Lower leg skin (tissue), 4 donors: ENCODE measurements around the gene TTYH2. TPM values are rescaled to one million over a fixed set of nuclear protein-coding genes. Genes with fewer than 3 reads are reported as not detected.
A peak's percentile ranks its signal among the peaks of the same experiment; 100 is the strongest.

Source experiments
- DNase-seq, 2 donors: peaks; one replicate each; pipeline ENCODE4 v3.0.0-alpha.2; 2019; ENCODE audit warnings: low spot score in 2 of 2
- H3K4me3 ChIP-seq: fragments of 200-600 bp; sonication (generic); 2 replicates; pipeline ENCODE4 v1.5.1; 2017; ENCODE audit warnings: mild to moderate bottlenecking, low read depth; ENCODE audit not compliant: poor library complexity, severe bottlenecking
- POLR2A ChIP-seq, 2 donors: fragments of 450-650 bp; IDR thresholded peaks; one replicate each; pipeline ENCODE4 v1.6.1; 2016 to 2017; ENCODE audit warnings: antibody characterized with exemption in 2 of 2, mild to moderate bottlenecking in 1 of 2, moderate library complexity in 1 of 2
- WGBS, 2 donors: methylation state at CpG; one replicate each; pipeline ENCODE4 v1.1.5; 2018; 5-methylcytosine and 5-hydroxymethylcytosine counted together
- intact Hi-C: fragments of 100-400 bp; cut with DNase I; formaldehyde crosslinking; loops from one replicate; pipeline ENCODE4 v1.15.0; 2023; ENCODE audit warnings: low total_unique reads
- total RNA-seq, 4 donors: library from RNA; depleted of rRNA; stranded (reverse); fragments of >200 nt; gene quantifications; one replicate each; pipeline ENCODE4 v1.1.0, GENCODE V29; 2016
- TF ChIP-seq, protein P1 (sequence below), 3 donors: fragments of 450-650 bp; IDR thresholded peaks; one replicate each; pipeline ENCODE4 v1.5.1; 2016; ENCODE audit warnings: antibody characterized with exemption in 3 of 3, mild to moderate bottlenecking in 3 of 3, moderate library complexity in 2 of 3

Gene TTYH2
- total RNA-seq, 4 donors from 2014 or later, result 4.3 to 12.7 (median 8.6) TPM

DNA sequence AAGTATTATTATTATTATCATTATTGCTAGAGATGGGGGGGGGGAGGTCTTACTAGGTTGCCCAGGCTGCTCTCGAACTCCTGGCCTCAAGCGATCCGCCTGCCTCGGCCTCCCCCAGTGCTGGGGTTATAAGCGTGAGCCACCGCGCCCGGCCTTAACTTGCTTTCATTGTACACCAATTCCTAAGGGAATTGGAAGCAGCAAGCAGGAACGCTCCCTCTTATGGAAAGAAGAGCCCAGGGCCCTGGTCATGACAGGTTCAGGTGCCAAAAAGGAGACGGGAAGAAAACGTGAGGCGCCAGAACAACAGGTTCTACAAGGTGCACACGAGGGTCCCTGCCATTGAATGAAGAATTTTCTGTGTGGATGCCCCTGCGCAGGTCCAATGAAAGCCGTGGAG lies 10.4 kb upstream of the TTYH2 start:
- no peak for DNase-seq
- 19 to 20% methylated on average over 15 of the region's 15 CpGs for WGBS, 2 donors
- no peak for TF ChIP-seq POLR2A (IDR thresholded peaks at IDR 0.05)
- H3K4me3 ChIP-seq, result no peak overlapping the region
- intact Hi-C loops, result no loop called here

DNA sequence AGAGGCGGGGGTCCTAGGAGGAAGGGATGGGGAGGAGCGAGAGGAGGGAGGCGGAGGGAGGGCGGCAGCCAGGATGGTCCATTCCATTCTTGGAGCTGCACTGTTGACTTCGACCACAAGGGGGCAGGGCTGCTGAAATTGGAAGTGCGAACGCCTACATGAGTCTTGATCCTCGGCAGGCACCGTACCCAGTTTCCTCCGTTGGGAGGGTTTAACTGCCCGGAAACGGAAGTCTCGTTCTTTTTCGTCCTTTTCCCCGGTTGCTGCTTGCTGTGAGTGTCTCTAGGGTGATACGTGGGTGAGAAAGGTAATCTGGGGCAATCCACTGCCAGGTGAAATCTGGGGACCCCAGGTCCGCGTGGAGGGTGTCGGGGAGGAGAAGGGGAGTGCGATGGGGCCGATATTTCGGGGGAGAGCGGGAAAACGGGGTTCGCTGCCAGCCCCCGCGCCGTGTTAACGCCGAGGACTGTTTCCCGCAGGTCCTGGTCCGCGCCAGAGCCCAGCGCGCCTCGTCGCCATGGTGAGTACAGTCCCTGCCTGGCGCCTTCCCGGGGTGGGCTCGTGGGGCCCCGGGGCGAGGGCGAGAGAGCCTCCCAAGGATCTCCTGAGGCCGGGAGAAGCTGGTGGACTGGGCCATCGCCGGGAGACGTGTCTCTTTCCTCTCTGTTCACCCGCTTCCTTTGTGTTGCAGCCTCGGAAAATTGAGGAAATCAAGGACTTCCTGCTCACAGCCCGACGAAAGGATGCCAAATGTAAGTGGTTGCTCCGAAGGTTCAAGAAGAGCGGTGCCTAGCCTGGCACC lies 9.7 kb upstream of the TTYH2 start, which contains the start of gene RPL38:
RPL38 (plus strand) TSS at position 240 of the 802 bp plus-strand sequence; CDS start at position 518, 278 bp downstream.
- DNase-seq, result peak; percentile 97 to 99
- peak within 1 kb of the TSS; percentile 74 for H3K4me3 ChIP-seq
- TF ChIP-seq POLR2A (IDR thresholded peaks at IDR 0.05), result peak in 1 of 2 donors; percentile 78
- TF ChIP-seq, protein P1, sequence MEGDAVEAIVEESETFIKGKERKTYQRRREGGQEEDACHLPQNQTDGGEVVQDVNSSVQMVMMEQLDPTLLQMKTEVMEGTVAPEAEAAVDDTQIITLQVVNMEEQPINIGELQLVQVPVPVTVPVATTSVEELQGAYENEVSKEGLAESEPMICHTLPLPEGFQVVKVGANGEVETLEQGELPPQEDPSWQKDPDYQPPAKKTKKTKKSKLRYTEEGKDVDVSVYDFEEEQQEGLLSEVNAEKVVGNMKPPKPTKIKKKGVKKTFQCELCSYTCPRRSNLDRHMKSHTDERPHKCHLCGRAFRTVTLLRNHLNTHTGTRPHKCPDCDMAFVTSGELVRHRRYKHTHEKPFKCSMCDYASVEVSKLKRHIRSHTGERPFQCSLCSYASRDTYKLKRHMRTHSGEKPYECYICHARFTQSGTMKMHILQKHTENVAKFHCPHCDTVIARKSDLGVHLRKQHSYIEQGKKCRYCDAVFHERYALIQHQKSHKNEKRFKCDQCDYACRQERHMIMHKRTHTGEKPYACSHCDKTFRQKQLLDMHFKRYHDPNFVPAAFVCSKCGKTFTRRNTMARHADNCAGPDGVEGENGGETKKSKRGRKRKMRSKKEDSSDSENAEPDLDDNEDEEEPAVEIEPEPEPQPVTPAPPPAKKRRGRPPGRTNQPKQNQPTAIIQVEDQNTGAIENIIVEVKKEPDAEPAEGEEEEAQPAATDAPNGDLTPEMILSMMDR (IDR thresholded peaks at IDR 0.05), result peak in 2 of 3 donors; percentile 34 to 94
- intact Hi-C loops, result no loop called here
- 0 to 1% methylated on average over 49 to 53 of the region's 53 CpGs for WGBS, 2 donors

DNA sequence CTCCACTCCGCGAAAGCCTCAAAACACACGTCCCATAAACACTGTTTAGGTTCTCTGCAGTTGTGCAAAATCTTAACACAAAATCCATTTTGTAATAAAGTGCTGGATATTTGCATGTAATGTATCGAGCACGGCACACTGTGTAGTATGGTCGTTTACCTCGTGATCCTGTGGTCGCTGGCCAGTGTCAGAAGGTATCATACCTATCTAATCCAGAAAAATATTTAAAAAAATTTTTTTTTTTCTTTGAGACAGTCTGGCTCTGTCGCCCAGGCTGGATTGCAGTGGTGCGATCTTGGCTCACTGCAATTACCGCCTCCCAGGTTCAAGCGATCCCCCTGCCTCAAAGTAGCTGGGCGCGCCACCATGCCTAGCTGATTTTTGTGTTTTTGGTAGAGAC lies 8.9 kb upstream of the TTYH2 start:
- intact Hi-C loops, result no loop called here
- DNase-seq, result no peak
- peak overlapping the region; percentile 74 for H3K4me3 ChIP-seq
- 45 to 48% methylated on average over 14 of the region's 14 CpGs for WGBS, 2 donors
- TF ChIP-seq, protein P1 (IDR thresholded peaks at IDR 0.05), result no peak
- no peak for TF ChIP-seq POLR2A (IDR thresholded peaks at IDR 0.05)

DNA sequence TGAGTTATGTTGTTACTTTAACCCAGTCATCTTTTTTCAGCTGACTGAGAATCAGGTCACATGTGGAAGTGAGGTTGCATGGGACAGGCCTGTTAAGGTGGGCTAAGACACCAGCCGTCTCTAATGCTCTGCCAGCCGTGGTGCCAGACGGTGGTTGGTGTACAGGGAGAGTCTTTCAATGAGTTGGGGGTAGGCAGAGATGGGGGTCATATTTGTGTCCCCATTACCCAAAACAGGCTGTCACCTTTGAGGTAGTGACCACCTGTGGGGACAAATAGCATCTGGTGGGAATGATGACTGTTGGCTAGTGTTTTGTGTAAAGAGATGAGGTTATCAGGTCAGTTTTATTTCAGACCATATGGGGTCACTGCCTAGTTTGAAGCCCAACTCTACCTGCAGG lies 8.1 kb upstream of the TTYH2 start:
- H3K4me3 ChIP-seq, result no peak overlapping the region
- intact Hi-C loops, result no loop called here
- TF ChIP-seq, protein P1 (IDR thresholded peaks at IDR 0.05), result no peak
- TF ChIP-seq POLR2A (IDR thresholded peaks at IDR 0.05), result no peak
- WGBS, 2 donors, result 82 to 87% methylated on average over 3 of the region's 3 CpGs
- no peak for DNase-seq

DNA sequence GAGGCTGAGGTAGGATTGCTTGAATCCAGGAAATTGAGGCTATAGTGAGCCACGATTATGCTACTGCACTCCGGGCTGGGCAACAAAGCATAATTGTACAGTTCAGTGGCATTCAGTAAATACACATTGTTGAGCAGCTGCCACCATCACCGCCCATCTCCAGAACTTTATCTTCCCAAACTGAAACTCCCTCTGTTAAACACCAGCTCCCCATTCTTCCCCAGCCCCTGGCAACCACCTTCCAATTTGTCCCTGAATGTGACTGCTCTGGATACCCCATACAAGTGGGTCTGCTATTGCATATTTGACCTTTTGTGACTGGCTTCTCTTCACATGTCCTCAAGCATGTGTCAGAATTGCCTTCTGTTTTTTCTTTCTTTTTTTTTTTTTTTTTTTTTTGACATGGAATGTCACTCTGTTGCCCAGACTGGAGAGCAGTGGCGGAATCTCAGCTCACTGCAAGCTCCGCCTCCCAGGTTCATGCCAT lies 7.0 kb upstream of the TTYH2 start:
- intact Hi-C loops, result no loop called here
- H3K4me3 ChIP-seq, result no peak overlapping the region
- WGBS, 2 donors, result 54 to 61% methylated on average over 5 of the region's 5 CpGs
- no peak for DNase-seq
- TF ChIP-seq, protein P1 (IDR thresholded peaks at IDR 0.05), result no peak
- no peak for TF ChIP-seq POLR2A (IDR thresholded peaks at IDR 0.05)
